HL-60 (cell line): ENCODE measurements around the gene ITIH1.

ENCODE experiments used
- POLR2AphosphoS5 ChIP-seq: IDR thresholded peaks from 2 replicates; pipeline ENCODE4 v1.6.1; 2012; ENCODE audit warnings: low read depth
- TF ChIP-seq, protein P1 (sequence below): IDR thresholded peaks from one replicate; pipeline ENCODE4 v1.5.1; 2011; ENCODE audit warnings: low read length, control low read depth, inconsistent platforms; ENCODE audit not compliant: insufficient read depth
- TF ChIP-seq, protein P2 (sequence below): IDR thresholded peaks from 2 replicates; pipeline ENCODE4 v1.6.1; 2012; ENCODE audit warnings: low read depth; ENCODE audit not compliant: insufficient replicate concordance

DNA sequence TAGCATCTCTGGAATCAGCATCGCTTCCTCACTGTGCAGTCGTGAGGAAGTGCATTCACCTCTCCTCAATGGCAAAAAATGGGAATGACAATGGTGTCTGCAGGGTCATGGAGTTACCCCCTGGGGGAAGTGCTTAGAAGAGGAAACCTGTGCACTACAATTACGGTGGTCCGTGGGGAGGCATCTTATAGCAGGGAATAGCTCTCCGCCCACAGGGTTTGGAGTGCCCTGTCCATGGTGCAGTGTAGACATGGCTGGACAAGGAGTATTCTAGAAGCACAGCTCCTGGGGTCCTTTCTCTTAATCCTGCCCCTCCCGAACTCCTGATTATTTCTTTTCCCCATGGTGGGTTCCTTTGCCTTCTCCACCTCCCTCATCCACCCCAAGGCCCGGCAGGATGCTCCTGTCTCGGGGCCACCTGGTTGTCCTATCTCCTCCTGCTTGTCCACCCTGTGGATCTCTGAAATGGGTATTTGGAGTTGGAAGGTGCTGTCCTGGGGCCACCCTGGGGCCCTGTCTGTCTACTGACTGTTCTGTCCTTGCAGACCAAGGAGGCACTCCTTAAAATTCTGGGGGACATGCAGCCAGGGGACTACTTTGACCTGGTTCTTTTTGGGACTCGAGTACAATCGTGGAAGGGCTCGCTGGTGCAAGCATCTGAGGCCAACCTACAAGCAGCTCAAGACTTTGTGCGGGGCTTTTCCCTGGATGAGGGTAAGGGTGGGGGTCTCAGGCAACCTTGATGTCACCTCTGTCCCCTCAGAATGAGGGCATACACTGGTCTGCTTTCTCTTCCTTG lies 5.2 kb downstream of the ITIH1 start:
- TF ChIP-seq, protein P1, sequence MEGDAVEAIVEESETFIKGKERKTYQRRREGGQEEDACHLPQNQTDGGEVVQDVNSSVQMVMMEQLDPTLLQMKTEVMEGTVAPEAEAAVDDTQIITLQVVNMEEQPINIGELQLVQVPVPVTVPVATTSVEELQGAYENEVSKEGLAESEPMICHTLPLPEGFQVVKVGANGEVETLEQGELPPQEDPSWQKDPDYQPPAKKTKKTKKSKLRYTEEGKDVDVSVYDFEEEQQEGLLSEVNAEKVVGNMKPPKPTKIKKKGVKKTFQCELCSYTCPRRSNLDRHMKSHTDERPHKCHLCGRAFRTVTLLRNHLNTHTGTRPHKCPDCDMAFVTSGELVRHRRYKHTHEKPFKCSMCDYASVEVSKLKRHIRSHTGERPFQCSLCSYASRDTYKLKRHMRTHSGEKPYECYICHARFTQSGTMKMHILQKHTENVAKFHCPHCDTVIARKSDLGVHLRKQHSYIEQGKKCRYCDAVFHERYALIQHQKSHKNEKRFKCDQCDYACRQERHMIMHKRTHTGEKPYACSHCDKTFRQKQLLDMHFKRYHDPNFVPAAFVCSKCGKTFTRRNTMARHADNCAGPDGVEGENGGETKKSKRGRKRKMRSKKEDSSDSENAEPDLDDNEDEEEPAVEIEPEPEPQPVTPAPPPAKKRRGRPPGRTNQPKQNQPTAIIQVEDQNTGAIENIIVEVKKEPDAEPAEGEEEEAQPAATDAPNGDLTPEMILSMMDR: no peak
- TF ChIP-seq, protein P2, sequence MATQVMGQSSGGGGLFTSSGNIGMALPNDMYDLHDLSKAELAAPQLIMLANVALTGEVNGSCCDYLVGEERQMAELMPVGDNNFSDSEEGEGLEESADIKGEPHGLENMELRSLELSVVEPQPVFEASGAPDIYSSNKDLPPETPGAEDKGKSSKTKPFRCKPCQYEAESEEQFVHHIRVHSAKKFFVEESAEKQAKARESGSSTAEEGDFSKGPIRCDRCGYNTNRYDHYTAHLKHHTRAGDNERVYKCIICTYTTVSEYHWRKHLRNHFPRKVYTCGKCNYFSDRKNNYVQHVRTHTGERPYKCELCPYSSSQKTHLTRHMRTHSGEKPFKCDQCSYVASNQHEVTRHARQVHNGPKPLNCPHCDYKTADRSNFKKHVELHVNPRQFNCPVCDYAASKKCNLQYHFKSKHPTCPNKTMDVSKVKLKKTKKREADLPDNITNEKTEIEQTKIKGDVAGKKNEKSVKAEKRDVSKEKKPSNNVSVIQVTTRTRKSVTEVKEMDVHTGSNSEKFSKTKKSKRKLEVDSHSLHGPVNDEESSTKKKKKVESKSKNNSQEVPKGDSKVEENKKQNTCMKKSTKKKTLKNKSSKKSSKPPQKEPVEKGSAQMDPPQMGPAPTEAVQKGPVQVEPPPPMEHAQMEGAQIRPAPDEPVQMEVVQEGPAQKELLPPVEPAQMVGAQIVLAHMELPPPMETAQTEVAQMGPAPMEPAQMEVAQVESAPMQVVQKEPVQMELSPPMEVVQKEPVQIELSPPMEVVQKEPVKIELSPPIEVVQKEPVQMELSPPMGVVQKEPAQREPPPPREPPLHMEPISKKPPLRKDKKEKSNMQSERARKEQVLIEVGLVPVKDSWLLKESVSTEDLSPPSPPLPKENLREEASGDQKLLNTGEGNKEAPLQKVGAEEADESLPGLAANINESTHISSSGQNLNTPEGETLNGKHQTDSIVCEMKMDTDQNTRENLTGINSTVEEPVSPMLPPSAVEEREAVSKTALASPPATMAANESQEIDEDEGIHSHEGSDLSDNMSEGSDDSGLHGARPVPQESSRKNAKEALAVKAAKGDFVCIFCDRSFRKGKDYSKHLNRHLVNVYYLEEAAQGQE: no peak
- TF ChIP-seq POLR2AphosphoS5: no peak
